ENCODE measurements around the gene MOGAT1.

- no peak for TF ChIP-seq CTCF (IDR thresholded peaks at IDR 0.05)
- TF ChIP-seq EP300 (IDR thresholded peaks at IDR 0.05), result no peak
- no peak for TF ChIP-seq POLR2A (IDR thresholded peaks at IDR 0.05)
- TF ChIP-seq POLR2AphosphoS5 (IDR thresholded peaks at IDR 0.05), result no peak
These were observed 64.8 kb downstream of the MOGAT1 start for GRCh38 chr2:222736301-222736700.
